Activated T-cell treated with anti-CD3 and anti-CD28 coated beads, Interleukin-2, amount 50 U/mL, for 1 hour (primary cell): Measurements from ENCODE around the gene ZNF512.
"Not testable (repeated sequence)": the region's sequence is repeated elsewhere in the genome, so short reads cannot be mapped to it uniquely, and the experiment has no call there.

Source experiments
- DNase-seq: peaks from one replicate; pipeline ENCODE4 v3.0.0-alpha.2; 2020

Gene ZNF512

GRCh38 chr2:27582695-27583389 is at the start of gene ZNF512:
TSS of gene ZNF512 (plus strand) at chr2:27583042. CDS start at chr2:27583113, 71 bp downstream.
- DNase-seq, result peak; percentile 75

- no peak for DNase-seq
Measured at GRCh38 chr2:27537287-27537686, 45.6 kb upstream of the ZNF512 start.

GRCh38 chr2:27538839-27539450 is 43.9 kb upstream of the ZNF512 start:
- DNase-seq, result not testable (repeated sequence)

GRCh38 chr2:27539649-27540048 is 43.2 kb upstream of the ZNF512 start:
- DNase-seq, result not testable (repeated sequence)

GRCh38 chr2:27544143-27544821 is 38.6 kb upstream of the ZNF512 start:
- DNase-seq, result no peak

- DNase-seq, result no peak
Measured at GRCh38 chr2:27545348-27546141, 37.3 kb upstream of the ZNF512 start.

- DNase-seq, result no peak
Measured at GRCh38 chr2:27549303-27549702, 33.5 kb upstream of the ZNF512 start.

GRCh38 chr2:27551514-27551913 is 31.3 kb upstream of the ZNF512 start:
- DNase-seq, result no peak

- no peak for DNase-seq
Measured at GRCh38 chr2:27552941-27553340, 29.9 kb upstream of the ZNF512 start.

- not testable (repeated sequence) for DNase-seq
Measured at GRCh38 chr2:27554451-27554850, 28.4 kb upstream of the ZNF512 start.

- DNase-seq, result no peak
Measured at GRCh38 chr2:27559228-27559627, 23.6 kb upstream of the ZNF512 start.

- no peak for DNase-seq
Measured at GRCh38 chr2:27561060-27561459, 21.8 kb upstream of the ZNF512 start.

GRCh38 chr2:27566628-27567027 is 16.2 kb upstream of the ZNF512 start:
- no peak for DNase-seq

- no peak for DNase-seq
Measured at GRCh38 chr2:27569398-27569797, 13.4 kb upstream of the ZNF512 start.

GRCh38 chr2:27571197-27571596 is 11.6 kb upstream of the ZNF512 start:
- DNase-seq, result no peak

- no peak for DNase-seq
Measured at GRCh38 chr2:27571681-27572080, 11.2 kb upstream of the ZNF512 start.

GRCh38 chr2:27572439-27572838 is 10.4 kb upstream of the ZNF512 start:
- no peak for DNase-seq

- DNase-seq, result no peak
Measured at GRCh38 chr2:27572998-27573429, 9.8 kb upstream of the ZNF512 start.

GRCh38 chr2:27573452-27573851 is 9.4 kb upstream of the ZNF512 start:
- no peak for DNase-seq

- no peak for DNase-seq
Measured at GRCh38 chr2:27581417-27582128, 1.3 kb upstream of the ZNF512 start.

GRCh38 chr2:27582129-27582694 is 630 bp upstream of the ZNF512 start:
- DNase-seq, result no peak

- peak; percentile 21 for DNase-seq
Measured at GRCh38 chr2:27583390-27583915, 611 bp downstream of the ZNF512 start.
